ENCODE results near the gene RNF150.

The RNF150 gene

DNA sequence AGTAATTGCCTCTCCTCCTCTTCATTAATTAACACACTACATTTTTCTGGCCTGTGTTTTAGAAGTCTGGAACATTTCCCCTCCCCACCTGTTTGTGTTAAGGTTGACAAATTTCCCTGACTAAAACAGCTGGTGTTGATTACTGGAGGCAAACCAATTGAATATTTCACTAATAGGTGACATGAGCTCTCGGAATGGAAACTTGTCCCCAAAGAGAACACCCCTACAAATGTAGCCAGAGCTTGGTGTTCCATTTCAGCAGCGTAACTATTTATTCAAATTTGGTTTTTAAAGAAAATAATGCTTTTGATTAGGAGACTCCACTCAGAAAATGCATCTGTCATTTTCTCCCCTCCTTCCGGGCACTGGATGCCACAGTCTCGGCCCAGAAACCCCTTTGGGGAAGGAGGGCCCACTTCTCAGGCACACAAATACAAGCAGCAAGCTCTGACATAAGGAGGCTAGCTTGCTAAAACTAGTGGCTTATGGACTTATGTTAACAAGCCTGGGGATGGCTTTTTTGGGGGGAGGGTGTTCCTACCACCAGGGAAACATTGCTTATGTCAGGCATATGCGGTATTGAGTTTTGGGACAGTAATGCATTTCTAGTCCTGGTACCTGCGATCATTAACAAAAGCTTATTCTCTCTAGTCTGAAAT is 2.2 kb downstream of the RNF150 start:
- no peak for DNase-seq

DNA sequence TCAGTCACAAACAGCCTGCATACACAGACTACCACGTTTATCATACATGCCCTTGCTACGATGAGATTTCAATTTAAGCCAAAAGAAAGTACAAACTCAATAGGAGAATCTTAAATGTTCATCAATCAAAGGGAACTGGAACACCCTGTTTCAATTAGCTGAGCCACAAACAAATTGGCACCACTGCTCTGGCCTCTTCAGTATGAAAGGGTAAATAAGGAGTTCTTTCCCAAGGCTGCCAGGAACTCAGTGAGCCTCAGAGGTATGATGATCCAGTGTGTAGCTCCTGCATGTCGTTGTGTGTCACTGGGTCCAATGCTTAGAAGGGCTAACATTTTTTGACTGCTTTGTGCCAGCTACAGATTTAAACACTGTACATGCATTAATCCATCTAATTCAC is 5.4 kb downstream of the RNF150 start:
- no peak for DNase-seq

DNA sequence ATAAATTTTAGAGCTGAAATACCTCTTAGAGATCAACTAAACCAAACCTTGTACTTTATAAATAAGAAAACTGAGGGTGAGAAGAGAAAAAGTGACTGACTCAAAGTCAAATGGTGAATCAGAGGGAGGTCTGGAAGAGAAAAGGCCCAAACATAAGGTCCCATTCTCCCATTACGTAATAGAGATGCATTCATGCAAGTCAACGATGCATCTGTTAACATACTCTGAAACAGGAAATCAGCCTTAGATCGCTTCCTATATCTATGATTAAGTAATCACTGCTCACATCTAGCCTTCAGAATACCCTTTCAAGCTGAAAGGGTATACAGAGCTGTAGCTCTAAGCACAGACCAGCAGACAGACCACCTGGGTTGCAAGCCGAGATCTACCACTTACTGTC is 6.5 kb downstream of the RNF150 start:
- DNase-seq, result no peak

DNA sequence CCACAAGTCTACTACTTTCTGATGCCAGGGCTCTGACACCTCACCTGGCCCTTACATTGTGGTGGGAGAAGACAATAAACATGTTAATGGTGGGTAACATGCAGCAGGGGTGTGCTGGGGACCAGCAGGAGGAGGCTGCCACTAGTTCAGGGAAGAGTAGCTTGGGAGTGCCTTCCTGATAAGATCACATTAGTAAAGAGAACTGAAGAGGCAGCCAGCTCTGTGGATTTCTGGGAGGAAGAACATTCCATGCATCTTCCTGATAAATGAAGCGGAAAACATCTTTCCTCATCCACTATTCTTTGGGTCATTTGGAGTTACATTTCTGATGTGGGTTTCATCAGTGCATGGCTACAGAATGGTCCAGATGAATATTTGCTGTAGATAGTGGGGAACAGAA is 9.0 kb downstream of the RNF150 start:
- no peak for DNase-seq

DNA sequence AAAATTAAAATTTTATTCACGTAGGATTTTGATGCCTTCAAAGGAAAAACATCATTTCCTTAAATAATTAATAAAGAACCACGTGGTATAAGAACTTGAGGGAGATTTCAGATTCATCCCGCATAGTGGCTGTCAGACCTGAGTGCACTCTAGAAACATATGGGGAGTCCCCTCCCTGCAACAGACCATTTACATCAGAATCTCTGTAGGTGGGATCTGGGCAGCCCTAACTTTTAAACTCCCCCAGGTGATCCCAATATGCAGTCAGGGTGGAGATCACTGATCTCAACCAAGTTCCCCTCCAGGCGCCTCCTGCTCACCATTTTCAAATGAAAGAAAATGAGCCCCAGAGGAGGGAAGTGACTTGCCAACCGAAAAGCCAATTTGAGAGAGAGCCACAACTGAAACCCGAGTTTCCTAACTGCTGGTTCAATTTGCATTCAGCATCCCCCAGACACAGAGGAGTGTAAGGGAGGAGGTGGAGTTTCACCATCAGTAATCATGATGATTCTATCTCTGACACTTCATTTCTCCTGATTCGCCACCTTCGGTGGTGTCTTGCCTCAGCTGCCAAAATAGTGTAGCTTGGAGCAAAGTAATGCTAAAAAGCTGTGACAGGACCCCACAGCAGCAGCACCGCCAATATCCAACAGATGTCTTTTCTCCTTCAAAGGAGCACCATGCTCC is 11.4 kb downstream of the RNF150 start:
- no peak for DNase-seq

DNA sequence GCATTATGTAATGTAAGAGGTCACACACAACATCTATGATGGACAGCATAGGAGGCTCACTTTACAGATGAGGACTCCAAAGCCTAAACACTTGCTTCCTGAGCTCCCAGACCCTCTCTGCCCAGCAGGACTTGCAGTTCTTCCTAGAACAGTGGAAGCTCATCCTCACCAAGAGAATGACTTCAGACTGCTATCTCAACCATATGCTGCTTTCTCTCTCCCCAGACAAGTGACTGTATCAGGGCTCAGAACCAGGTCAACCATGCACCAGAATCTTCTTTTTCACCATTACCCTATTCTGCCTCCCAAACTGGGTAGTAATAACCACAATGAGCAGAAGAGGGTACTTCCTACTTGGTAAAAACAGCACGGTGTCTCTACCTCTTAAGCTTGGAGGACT is 12.2 kb downstream of the RNF150 start:
- DNase-seq, result no peak

DNA sequence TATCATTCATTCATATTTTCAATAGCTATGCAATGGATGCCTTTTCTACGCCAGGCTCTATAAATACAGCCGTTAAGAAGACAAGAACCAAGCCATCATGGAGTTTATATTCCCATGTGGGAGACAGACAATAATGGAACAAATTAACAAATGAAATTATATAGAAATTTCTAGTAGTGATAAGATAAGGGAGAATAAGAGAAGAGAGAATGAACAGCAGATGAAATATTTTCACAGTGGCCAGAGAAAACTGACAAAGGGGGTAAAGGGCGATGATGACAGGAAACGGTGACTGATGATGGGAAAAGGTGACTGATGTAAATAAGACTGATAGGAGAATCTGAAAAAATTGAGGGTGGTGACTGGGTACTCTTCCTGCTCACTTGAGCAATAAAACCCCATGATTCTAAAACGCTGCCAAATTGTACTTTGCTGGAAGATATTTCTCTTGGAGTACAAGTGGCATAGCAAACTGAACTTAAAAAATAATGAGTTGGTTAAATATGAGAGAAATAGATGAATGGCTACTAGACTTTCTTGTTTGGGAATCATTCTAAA is 13.2 kb downstream of the RNF150 start:
- DNase-seq, result no peak

DNA sequence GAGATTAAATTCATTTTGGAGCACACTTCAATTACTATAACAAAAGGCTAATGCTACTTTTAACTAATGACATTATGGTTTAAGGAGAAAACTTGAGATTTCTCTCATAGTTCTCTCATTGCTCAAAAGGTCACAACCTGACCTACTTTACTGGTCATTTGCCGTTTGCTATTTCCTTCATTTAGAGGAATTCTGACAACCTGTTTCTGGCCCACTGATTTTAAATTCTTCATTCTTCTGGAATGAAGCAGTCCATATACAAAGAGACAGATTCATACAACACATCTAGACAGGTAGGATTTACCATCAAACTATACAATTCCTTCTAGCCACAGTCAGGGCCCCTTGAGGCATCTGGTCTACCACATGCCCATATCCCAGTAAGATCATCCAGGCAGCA is 14.2 kb downstream of the RNF150 start:
- DNase-seq, result no peak

DNA sequence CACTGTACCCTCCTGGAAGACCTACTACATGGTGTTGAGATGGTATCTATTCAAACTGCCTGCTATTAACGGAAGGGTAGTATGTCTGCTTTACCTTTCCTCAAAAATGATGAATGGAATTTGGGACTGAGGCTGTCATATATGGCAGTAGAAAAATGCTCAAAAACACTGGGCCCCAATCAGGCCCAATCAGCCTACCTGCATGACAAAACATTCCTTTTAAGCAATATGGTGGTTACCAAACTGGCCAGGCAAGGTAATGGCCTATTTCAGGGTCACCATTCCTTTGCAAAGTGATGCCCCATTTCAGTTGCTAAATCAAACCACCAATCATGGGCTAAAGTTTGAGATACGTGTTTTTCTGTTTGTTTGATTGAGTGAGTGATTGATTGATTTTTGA is 14.9 kb downstream of the RNF150 start:
- no peak for DNase-seq

DNA sequence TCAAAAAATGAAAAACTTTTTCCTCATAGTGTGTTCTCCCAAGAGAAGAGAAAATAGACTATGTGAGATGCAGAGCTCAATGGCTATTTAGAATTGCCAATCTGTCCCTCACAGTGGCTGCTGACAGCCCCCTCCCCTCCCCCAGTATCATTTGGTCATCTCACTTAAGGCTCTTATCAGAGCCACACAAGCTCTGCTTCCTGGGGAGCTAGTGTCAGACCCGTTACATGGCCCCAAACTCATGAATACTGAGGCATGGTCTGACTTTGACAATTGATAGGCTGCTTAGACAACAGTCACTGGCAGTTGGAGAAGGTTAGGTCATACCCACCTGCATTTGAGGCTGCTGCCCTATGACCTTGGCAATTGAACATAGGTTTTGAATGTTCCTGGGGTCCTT is 15.3 kb downstream of the RNF150 start:
- no peak for DNase-seq

DNA sequence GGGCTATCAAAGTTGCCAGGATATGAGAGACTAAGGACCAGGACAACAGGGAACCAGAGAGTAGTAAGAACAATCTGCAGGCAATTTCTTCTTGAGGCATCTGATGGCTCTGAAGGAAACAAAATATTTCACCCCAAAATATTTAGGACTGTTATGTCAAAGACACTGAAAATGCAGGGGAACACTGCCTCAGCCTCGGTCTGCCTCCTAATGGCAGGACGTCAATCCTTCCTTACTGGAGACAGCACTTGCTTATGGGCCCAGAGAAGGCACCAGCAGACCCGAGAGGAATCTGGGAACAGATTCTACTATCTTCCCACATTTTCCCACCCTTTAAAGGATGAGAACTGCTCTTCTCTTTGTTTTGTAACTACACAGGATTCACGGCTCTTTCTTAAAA is 23.3 kb downstream of the RNF150 start:
- DNase-seq, result no peak

DNA sequence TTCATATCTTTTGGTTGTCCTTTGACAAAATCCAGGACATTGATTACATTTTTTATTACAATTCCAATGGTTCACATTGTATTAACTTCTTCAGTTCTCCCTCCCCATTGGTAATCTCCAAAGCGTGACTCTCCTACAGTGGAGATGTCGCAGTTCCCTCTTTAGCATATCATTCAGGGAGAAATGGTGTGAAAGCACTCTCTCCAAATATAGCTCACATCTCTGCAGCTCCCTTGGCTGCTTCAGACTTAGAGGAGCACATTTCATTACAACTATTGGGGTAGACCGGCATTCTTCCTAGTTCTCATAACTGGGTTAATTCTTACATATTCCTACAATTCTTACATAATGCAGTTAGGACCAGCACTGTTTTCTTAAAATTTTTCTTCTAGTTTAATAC is 25.3 kb downstream of the RNF150 start:
- DNase-seq, result no peak

DNA sequence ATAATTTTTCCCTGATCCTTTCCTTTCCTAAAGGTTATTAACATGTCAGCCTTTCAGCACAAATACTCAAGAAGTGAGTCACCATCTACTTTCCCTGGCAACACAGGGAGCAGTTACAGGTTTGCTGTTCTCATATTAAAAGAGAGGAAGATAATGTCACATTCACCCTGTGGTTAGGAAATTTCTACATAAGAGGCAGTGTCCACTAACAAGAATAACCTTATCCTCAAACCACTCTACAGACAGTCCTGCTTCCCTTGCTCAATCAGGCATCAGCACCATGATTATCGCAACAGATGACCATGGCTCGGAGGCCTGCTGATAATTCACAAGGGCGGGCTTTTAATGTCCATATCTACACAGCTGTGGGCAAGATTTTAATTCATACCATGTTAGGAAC is 30.9 kb downstream of the RNF150 start:
- no peak for DNase-seq

DNA sequence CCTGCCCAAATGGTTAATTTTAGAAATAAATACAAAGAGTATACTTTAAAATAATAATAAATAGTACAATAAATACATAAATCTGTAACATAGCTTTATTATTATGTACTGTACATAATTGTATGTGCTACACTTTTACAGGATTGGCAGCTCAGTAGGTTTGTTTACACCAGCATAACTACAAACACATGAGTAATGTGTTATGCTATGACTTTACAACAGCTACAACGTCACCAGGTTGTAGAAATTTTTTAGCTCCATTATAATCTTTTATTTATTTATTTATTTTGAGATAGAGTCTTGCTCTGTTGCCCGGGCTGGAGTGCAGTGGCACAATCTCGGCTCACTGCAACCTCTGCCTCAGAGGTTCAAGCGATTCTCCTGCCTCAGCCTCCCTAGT is 31.8 kb downstream of the RNF150 start:
- DNase-seq, result no peak

DNA sequence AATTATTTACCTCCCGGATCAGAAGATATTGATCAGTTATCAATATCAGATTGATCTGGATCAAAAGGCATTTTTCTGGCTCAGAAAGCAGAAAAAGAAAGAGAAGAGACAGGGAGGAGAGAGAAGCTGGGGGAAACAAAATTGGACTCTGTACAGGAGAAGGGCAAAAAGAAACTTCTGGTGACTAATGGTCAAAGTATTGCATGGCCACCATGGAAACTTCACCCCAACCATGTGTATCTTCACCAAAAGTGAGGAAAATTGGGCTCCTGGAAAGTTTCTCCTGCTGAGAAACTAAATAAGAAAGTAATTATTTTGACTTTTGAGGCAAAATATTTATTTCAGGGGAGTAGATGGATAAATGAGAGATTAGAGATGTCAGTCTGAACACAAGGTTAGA is 33.9 kb downstream of the RNF150 start:
- no peak for DNase-seq

DNA sequence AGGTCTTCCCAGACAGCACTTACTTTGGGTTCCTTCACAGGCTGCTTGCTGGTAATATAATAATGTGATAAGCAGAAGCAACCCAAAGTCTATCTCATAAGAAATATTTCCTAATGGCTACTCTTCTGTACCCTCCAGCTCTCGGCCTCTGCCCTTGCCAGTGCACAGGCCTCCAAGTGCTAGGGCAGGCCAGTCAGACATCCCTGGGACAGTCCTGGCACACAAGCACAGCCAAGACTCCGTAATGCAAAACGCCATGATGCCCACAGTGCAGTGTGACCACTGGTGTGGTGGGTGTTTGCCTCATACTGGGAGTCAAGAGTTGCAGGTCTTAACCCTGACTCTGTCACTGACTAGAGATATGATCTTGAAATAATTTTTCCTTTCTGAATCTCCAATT is 35.1 kb downstream of the RNF150 start:
- DNase-seq, result no peak

DNA sequence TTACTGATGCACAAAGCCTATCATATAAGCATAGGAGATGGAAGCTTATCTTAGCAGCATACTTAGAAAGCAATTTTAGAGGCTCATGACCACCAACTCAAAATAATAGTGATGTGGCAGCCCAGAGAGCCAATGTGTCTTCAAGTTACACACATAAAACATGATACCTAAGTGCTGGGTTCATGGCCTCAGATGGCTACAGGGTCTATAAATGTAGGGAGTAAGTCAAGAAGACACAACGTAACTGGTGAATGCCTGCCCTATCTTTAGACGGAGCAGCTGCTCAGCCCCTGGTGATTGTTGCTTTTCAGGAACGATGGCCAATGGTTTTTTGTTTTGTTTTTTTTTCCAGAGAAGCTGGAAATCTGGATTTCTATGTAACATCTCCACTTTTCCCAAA is 42.8 kb downstream of the RNF150 start:
- no peak for DNase-seq

DNA sequence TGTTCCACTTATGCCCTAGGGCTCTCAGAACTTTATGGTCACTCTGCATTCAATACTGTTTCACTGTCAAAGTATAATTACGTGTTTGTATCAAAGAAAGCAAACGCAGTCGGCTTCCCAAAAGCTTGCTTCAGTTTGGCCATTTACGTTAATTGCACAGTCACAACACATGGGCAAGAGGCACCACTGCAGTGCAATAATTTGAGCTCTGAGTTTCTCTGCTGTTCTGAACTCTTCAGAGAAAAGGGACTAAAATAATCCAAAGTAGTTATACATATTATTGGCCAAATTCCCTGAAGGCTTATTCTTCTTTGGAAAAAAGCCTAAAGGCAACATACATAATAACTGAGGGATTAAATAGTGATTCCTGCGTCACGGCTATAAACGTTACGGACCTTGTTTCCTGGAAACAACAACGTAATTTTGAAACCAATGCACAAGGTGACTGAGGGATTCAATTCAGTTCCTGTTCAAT is 51.3 kb downstream of the RNF150 start:
- no peak for DNase-seq

DNA sequence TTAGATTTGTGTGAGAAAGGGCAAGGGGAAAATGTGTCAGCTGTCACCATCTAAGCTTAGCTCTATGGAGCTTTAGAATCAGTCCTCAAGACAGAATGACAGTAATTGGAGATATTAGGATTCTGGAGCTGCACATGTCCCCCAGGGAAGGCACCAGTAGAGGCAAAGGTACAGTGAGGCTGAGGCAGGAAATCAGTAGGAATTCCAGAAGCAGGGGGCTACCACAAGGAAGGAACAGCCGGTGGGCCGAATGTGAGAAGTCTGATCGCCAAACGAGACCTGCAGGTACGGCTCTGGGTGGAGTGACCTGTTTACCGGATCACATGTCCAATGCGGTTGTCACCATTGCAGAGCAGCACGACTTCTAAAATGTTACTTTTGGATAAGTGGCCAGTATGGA is 52.6 kb downstream of the RNF150 start:
- DNase-seq, result no peak

DNA sequence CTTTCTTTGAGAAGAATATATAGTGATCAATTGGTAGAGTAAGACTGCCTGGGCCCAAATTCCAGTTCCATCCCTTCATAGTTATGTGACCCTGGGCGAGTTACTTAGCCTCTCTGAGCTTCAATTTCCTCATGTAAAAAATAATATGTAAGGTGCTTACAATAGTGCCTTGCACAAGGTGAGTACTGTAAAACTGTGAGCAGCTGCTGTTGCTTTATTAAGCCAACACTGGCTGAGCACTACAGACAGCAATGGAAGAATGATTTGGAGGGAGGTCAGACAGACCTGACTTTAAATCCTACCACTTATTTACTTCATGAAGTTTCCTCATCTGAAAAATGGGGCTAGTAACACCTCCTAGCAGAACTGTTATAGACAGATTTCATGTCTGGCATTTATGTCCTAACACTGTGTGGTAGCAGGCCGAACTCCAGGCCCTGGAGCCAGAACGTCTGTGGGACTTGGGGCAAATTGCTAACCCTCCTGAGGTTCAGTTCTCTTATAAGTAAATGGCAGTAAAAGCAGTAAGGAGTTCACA is 53.8 kb downstream of the RNF150 start:
- no peak for DNase-seq

DNA sequence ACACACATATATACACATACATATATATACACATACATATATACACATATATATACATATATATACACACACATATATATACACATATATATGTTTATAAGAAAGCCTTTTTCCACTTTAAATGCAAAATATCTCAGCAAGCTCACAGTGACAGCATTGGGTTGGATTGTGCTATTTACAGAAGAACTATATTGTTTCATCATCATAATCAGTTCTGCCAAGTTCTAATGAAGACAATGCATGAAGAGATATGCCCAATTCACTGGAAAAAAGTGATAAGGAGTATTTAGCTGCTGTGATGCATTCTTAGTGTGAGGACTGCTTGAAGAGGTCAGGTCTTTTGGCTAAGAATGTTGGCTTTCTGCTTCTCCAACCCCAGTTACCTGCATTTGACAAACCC is 54.4 kb downstream of the RNF150 start:
- no peak for DNase-seq

DNA sequence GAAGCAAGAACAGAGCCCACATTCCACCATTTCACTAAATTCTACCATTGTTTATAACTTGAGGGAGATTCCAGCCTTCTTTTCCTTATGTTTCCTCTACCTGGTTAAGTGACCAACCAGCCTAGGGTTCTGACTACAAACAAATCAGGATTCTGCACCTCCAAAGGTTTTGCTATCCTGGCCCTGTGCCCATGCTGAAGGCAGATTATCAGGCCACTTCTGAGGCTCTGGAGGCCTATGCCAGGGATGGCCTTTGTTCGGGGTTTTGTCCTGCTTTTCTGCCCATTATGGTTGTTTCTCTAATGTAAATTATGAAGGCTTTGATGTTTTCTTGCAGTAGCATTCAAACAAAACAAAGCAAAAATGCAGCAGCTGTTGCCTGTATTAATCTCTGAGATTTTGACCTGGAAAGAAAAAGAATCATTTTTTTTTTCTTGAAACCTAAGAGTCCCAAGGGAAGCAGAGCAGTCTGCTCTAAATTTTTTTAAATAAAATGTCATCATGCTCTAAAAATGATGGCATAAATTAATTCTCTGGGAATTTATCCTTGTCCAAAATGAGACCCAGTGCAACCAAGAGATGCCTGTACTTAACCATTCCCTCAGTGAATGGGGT is 55.6 kb downstream of the RNF150 start:
- no peak for DNase-seq

DNA sequence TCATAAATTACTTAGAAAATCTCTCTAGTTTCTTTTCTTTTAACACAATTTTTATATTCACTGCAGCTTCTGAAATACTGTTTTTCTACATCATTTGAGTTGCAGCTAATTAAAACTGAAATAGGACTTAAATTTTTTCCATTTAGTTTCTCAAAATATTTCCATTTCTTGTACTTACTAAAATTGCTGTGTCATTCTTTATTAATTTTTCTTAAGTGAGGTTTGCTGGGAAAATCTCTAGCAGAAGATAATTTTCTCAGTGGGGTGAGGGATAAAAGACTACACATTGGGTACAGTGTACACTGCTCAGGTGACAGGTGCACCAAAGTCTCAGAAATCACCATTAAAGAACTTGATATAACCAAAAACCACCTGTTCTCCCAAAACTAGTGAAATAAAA is 57.7 kb downstream of the RNF150 start:
- no peak for DNase-seq

All from stimulated activated CD4-positive, alpha-beta T cell treated with anti-CD3 and anti-CD28 coated beads, Interleukin-2, amount 100 ng/mL, for 48 hours (primary cell).